ENCODE data around the gene SELENOK. TPM values are rescaled to one million over a fixed set of nuclear protein-coding genes. Genes with fewer than 3 reads are reported as not detected.

Gene SELENOK
- total RNA-seq, 5 donors from 2014 or later (not counting 1 experiment from before 2014, with no cell fraction given) = 32.8 to 91.8 (median 44.4) TPM

GRCh38 chr3:53880396-53881345 lies 11.0 kb downstream of the SELENOK start:
- no peaks in the 10 kb centered on the region for H3K9me3 ChIP-seq
- peaks cover 38% of the 10 kb centered on the region for H3K36me3 Mint-ChIP-seq
- peaks cover 0 to 58% of the 10 kb centered on the region in 2 donors for H3K36me3 ChIP-seq (ENCODE audit: control insufficient read depth in 2 of 2, extremely low read depth in 1 of 2, insufficient read depth in 1 of 2, low read length in 1 of 2)
- H3K27ac ChIP-seq (ENCODE audit: low read length) = no peak overlapping the region
- no peaks in the 10 kb centered on the region for H3K9me3 Mint-ChIP-seq
- ChIA-PET CTCF (interaction anchor here (0.6 to 2.5 kb wide), 4 partner anchors 9 to 56 kb away, joined by 3 to 14 read pairs (median 6); partner anchors contain the start of gene SELENOK (in 1 of the 2)), POLR2A (interaction anchor here (0.5 to 1.0 kb wide), 4 partner anchors 9 to 21 kb away, joined by 3 to 7 read pairs (median 4); partner anchors contain the start of gene SELENOK (in 1 of the 2))
- H3K4me3 Mint-ChIP-seq = peak overlapping the region; percentile 95 to 100 (median 99)
- H3K4me3 ChIP-seq (ENCODE audit: control insufficient read depth in 1 of 2, extremely low read depth in 1 of 2, low read length in 1 of 2) = peak overlapping the region; percentile 79 to 90
- no peaks in the 10 kb centered on the region for H3K27me3 Mint-ChIP-seq
- H3K4me1 ChIP-seq (ENCODE audit: control insufficient read depth in 1 of 2, extremely low read depth in 1 of 2, insufficient read depth in 2 of 2, low read length in 2 of 2) = peaks cover 10 to 17% of the 10 kb centered on the region in 2 experiments
- H3K27me3 ChIP-seq (replicated peaks in 1 of 2; ENCODE audit: control insufficient read depth in 2 of 2, extremely low read depth in 1 of 2, insufficient read depth in 2 of 2, low read length in 1 of 2) = no peaks in the 10 kb centered on the region
- ATAC-seq (replicated peaks in 1 of 4) = no peak
- 78% methylated on average over 6 of the region's 10 CpGs for WGBS (ENCODE audit: insufficient coverage)
- DNase-seq = no peak
- peaks cover 29 to 37% (median 32%) of the 10 kb centered on the region in 3 donors for H3K4me1 Mint-ChIP-seq
- H3K27ac Mint-ChIP-seq = peak overlapping the region; percentile 76 to 100

- H3K4me1 Mint-ChIP-seq = no peaks in the 10 kb centered on the region
Observed at GRCh38 chr3:53865732-53866499, 25.7 kb downstream of the SELENOK start.

GRCh38 chr3:53863145-53863544 lies 28.5 kb downstream of the SELENOK start:
- WGBS (ENCODE audit: insufficient coverage) = no CpG with 5 or more reads among the region's 1 CpG
- no peaks in the 10 kb centered on the region for H3K9me3 Mint-ChIP-seq
- Histone ChIP-seq H3K36me3 (ENCODE audit: control insufficient read depth in 2 of 2, extremely low read depth in 1 of 2, insufficient read depth in 1 of 2, low read length in 1 of 2) (peaks cover 19 to 35% of the 10 kb centered on the region in 2 donors), H3K4me1 (ENCODE audit: control insufficient read depth in 1 of 2, extremely low read depth in 1 of 2, insufficient read depth in 2 of 2, low read length in 2 of 2) (no peaks in the 10 kb centered on the region), H3K9me3 (no peaks in the 10 kb centered on the region), H3K27ac (ENCODE audit: low read length) (no peak overlapping the region), H3K4me3 (ENCODE audit: control insufficient read depth in 1 of 2, extremely low read depth in 1 of 2, low read length in 1 of 2) (no peak overlapping the region), H3K27me3 (replicated peaks in 1 of 2; ENCODE audit: control insufficient read depth in 2 of 2, extremely low read depth in 1 of 2, insufficient read depth in 2 of 2, low read length in 1 of 2) (no peaks in the 10 kb centered on the region)
- ChIA-PET POLR2A (no interaction called here), CTCF (no interaction called here)
- H3K27me3 Mint-ChIP-seq = no peaks in the 10 kb centered on the region
- H3K4me1 Mint-ChIP-seq = no peaks in the 10 kb centered on the region
- H3K27ac Mint-ChIP-seq = no peak overlapping the region
- DNase-seq = no peak
- ATAC-seq (replicated peaks in 1 of 4) = no peak
- H3K4me3 Mint-ChIP-seq = no peak overlapping the region
- H3K36me3 Mint-ChIP-seq = peaks cover 50% of the 10 kb centered on the region

More at GRCh38 chr3:53865732-53866499, 25.7 kb downstream of the SELENOK start:
- CTCF ChIA-PET = no interaction called here
- Histone ChIP-seq H3K9me3 (no peaks in the 10 kb centered on the region), H3K27ac (ENCODE audit: low read length) (no peak overlapping the region), H3K4me3 (ENCODE audit: control insufficient read depth in 1 of 2, extremely low read depth in 1 of 2, low read length in 1 of 2) (no peak overlapping the region), H3K4me1 (ENCODE audit: control insufficient read depth in 1 of 2, extremely low read depth in 1 of 2, insufficient read depth in 2 of 2, low read length in 2 of 2) (no peaks in the 10 kb centered on the region), H3K27me3 (replicated peaks in 1 of 2; ENCODE audit: control insufficient read depth in 2 of 2, extremely low read depth in 1 of 2, insufficient read depth in 2 of 2, low read length in 1 of 2) (no peaks in the 10 kb centered on the region), H3K36me3 (ENCODE audit: control insufficient read depth in 2 of 2, extremely low read depth in 1 of 2, insufficient read depth in 1 of 2, low read length in 1 of 2) (peaks cover 20 to 57% of the 10 kb centered on the region in 2 donors)
- POLR2A ChIA-PET = no interaction called here
- no peak overlapping the region for H3K27ac Mint-ChIP-seq
- ATAC-seq (replicated peaks in 1 of 4) = no peak
- H3K27me3 Mint-ChIP-seq = no peaks in the 10 kb centered on the region
- DNase-seq = no peak
- H3K36me3 Mint-ChIP-seq = peaks cover 64% of the 10 kb centered on the region
- no peak overlapping the region for H3K4me3 Mint-ChIP-seq
- 90% methylated on average over 2 of the region's 5 CpGs for WGBS (ENCODE audit: insufficient coverage)
- no peaks in the 10 kb centered on the region for H3K9me3 Mint-ChIP-seq

GRCh38 chr3:53862241-53862640 lies 29.4 kb downstream of the SELENOK start:
- Histone ChIP-seq H3K27me3 (replicated peaks in 1 of 2; ENCODE audit: control insufficient read depth in 2 of 2, extremely low read depth in 1 of 2, insufficient read depth in 2 of 2, low read length in 1 of 2) (no peaks in the 10 kb centered on the region), H3K4me1 (ENCODE audit: control insufficient read depth in 1 of 2, extremely low read depth in 1 of 2, insufficient read depth in 2 of 2, low read length in 2 of 2) (no peaks in the 10 kb centered on the region), H3K36me3 (ENCODE audit: control insufficient read depth in 2 of 2, extremely low read depth in 1 of 2, insufficient read depth in 1 of 2, low read length in 1 of 2) (peaks cover 12 to 27% of the 10 kb centered on the region in 2 donors), H3K9me3 (no peaks in the 10 kb centered on the region), H3K4me3 (ENCODE audit: control insufficient read depth in 1 of 2, extremely low read depth in 1 of 2, low read length in 1 of 2) (no peak overlapping the region), H3K27ac (ENCODE audit: low read length) (no peak overlapping the region)
- WGBS (ENCODE audit: insufficient coverage) = 100% methylated on average over 1 of the region's 3 CpGs
- no peaks in the 10 kb centered on the region for H3K4me1 Mint-ChIP-seq
- H3K4me3 Mint-ChIP-seq = no peak overlapping the region
- H3K36me3 Mint-ChIP-seq = peaks cover 43% of the 10 kb centered on the region
- DNase-seq = no peak
- ATAC-seq (replicated peaks in 1 of 4) = no peak
- POLR2A ChIA-PET = no interaction called here
- CTCF ChIA-PET = no interaction called here
- H3K27me3 Mint-ChIP-seq = no peaks in the 10 kb centered on the region
- H3K27ac Mint-ChIP-seq = no peak overlapping the region
- H3K9me3 Mint-ChIP-seq = no peaks in the 10 kb centered on the region

GRCh38 chr3:53860196-53860595 lies 31.5 kb downstream of the SELENOK start:
- Mint-ChIP-seq H3K4me3 (no peak overlapping the region), H3K9me3 (no peaks in the 10 kb centered on the region), H3K36me3 (peaks cover 38% of the 10 kb centered on the region), H3K4me1 (no peaks in the 10 kb centered on the region), H3K27me3 (no peaks in the 10 kb centered on the region), H3K27ac (no peak overlapping the region)
- no peak overlapping the region for H3K27ac ChIP-seq (ENCODE audit: low read length)
- WGBS (ENCODE audit: insufficient coverage) = 100% methylated on average over 1 of the region's 4 CpGs
- no peak for ATAC-seq (replicated peaks in 1 of 4)
- no peaks in the 10 kb centered on the region for H3K9me3 ChIP-seq
- POLR2A ChIA-PET = no interaction called here
- CTCF ChIA-PET = no interaction called here
- DNase-seq = no peak
- no peaks in the 10 kb centered on the region for H3K4me1 ChIP-seq (ENCODE audit: control insufficient read depth in 1 of 2, extremely low read depth in 1 of 2, insufficient read depth in 2 of 2, low read length in 2 of 2)
- H3K27me3 ChIP-seq (replicated peaks in 1 of 2; ENCODE audit: control insufficient read depth in 2 of 2, extremely low read depth in 1 of 2, insufficient read depth in 2 of 2, low read length in 1 of 2) = peaks cover 0 to 3% of the 10 kb centered on the region in 2 experiments
- H3K36me3 ChIP-seq (ENCODE audit: control insufficient read depth in 2 of 2, extremely low read depth in 1 of 2, insufficient read depth in 1 of 2, low read length in 1 of 2) = peaks cover 12 to 18% of the 10 kb centered on the region in 2 donors
- H3K4me3 ChIP-seq (ENCODE audit: control insufficient read depth in 1 of 2, extremely low read depth in 1 of 2, low read length in 1 of 2) = no peak overlapping the region

GRCh38 chr3:53859178-53859577 lies 32.5 kb downstream of the SELENOK start:
- DNase-seq (no peak), ATAC-seq (replicated peaks in 1 of 4) (no peak)

More at GRCh38 chr3:53859178-53859577, 32.5 kb downstream of the SELENOK start:
- no peak overlapping the region for H3K4me3 ChIP-seq (ENCODE audit: control insufficient read depth in 1 of 2, extremely low read depth in 1 of 2, low read length in 1 of 2)
- ChIA-PET CTCF (no interaction called here), POLR2A (no interaction called here)
- WGBS (ENCODE audit: insufficient coverage) = 100% methylated on average over 3 of the region's 6 CpGs
- H3K36me3 ChIP-seq (ENCODE audit: control insufficient read depth in 2 of 2, extremely low read depth in 1 of 2, insufficient read depth in 1 of 2, low read length in 1 of 2) = peaks cover 6 to 18% of the 10 kb centered on the region in 2 donors
- Mint-ChIP-seq H3K4me1 (no peaks in the 10 kb centered on the region), H3K9me3 (no peaks in the 10 kb centered on the region), H3K27me3 (peaks cover 0 to 2% of the 10 kb centered on the region in 2 donors), H3K36me3 (peaks cover 31% of the 10 kb centered on the region), H3K27ac (no peak overlapping the region), H3K4me3 (no peak overlapping the region)
- H3K4me1 ChIP-seq (ENCODE audit: control insufficient read depth in 1 of 2, extremely low read depth in 1 of 2, insufficient read depth in 2 of 2, low read length in 2 of 2) = no peaks in the 10 kb centered on the region
- no peaks in the 10 kb centered on the region for H3K9me3 ChIP-seq
- no peak overlapping the region for H3K27ac ChIP-seq (ENCODE audit: low read length)
- H3K27me3 ChIP-seq (replicated peaks in 1 of 2; ENCODE audit: control insufficient read depth in 2 of 2, extremely low read depth in 1 of 2, insufficient read depth in 2 of 2, low read length in 1 of 2) = peaks cover 0 to 3% of the 10 kb centered on the region in 2 experiments

All from T-cell (primary cell).